ENCODE data around the gene TMEM150C.
"Not testable (repeated sequence)": the region's sequence is repeated elsewhere in the genome, so short reads cannot be mapped to it uniquely, and the experiment has no call there.

TMEM150C gene

DNA sequence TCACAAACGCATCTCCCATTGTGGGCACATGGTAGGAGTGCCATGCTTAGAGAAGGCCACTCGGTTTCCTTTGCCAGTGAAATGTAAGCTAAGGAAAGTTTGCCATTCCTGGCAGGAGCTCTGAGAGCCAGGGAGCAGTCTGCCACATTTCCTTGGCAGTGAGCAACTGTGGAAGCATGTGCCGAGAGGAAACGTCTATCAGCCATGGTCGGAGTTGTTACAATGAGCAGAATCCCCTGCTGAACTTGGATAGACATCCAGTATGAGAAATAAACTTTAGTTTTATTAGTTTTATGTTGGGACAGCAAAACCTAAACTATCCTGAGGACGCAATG, 80.3 kb downstream of the TMEM150C start:
- Histone ChIP-seq H3K27me3 (ENCODE audit: insufficient read depth, poor library complexity, severe bottlenecking) (no peaks in the 10 kb centered on the region), H3K27ac (replicated peaks) (no peak overlapping the region), H3K4me3 (replicated peaks; ENCODE audit: insufficient read depth, low read length) (no peak overlapping the region)
- TF ChIP-seq SPI1 (IDR thresholded peaks at IDR 0.05; ENCODE audit: borderline replicate concordance, low read depth) (no peak), POLR2AphosphoS5 (IDR thresholded peaks at IDR 0.05; ENCODE audit: low read depth) (no peak), GABPA (IDR thresholded peaks at IDR 0.05; ENCODE audit: low read depth) (no peak)
- TF ChIP-seq, protein P1, sequence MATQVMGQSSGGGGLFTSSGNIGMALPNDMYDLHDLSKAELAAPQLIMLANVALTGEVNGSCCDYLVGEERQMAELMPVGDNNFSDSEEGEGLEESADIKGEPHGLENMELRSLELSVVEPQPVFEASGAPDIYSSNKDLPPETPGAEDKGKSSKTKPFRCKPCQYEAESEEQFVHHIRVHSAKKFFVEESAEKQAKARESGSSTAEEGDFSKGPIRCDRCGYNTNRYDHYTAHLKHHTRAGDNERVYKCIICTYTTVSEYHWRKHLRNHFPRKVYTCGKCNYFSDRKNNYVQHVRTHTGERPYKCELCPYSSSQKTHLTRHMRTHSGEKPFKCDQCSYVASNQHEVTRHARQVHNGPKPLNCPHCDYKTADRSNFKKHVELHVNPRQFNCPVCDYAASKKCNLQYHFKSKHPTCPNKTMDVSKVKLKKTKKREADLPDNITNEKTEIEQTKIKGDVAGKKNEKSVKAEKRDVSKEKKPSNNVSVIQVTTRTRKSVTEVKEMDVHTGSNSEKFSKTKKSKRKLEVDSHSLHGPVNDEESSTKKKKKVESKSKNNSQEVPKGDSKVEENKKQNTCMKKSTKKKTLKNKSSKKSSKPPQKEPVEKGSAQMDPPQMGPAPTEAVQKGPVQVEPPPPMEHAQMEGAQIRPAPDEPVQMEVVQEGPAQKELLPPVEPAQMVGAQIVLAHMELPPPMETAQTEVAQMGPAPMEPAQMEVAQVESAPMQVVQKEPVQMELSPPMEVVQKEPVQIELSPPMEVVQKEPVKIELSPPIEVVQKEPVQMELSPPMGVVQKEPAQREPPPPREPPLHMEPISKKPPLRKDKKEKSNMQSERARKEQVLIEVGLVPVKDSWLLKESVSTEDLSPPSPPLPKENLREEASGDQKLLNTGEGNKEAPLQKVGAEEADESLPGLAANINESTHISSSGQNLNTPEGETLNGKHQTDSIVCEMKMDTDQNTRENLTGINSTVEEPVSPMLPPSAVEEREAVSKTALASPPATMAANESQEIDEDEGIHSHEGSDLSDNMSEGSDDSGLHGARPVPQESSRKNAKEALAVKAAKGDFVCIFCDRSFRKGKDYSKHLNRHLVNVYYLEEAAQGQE (IDR thresholded peaks at IDR 0.05; ENCODE audit: insufficient replicate concordance, low read depth): no peak
- TF ChIP-seq, protein P2, sequence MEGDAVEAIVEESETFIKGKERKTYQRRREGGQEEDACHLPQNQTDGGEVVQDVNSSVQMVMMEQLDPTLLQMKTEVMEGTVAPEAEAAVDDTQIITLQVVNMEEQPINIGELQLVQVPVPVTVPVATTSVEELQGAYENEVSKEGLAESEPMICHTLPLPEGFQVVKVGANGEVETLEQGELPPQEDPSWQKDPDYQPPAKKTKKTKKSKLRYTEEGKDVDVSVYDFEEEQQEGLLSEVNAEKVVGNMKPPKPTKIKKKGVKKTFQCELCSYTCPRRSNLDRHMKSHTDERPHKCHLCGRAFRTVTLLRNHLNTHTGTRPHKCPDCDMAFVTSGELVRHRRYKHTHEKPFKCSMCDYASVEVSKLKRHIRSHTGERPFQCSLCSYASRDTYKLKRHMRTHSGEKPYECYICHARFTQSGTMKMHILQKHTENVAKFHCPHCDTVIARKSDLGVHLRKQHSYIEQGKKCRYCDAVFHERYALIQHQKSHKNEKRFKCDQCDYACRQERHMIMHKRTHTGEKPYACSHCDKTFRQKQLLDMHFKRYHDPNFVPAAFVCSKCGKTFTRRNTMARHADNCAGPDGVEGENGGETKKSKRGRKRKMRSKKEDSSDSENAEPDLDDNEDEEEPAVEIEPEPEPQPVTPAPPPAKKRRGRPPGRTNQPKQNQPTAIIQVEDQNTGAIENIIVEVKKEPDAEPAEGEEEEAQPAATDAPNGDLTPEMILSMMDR (IDR thresholded peaks at IDR 0.05; ENCODE audit: insufficient read depth, low read length): no peak
- DNase-seq (ENCODE audit: low read depth in 1 of 2, low spot score in 1 of 2): no peak

DNA sequence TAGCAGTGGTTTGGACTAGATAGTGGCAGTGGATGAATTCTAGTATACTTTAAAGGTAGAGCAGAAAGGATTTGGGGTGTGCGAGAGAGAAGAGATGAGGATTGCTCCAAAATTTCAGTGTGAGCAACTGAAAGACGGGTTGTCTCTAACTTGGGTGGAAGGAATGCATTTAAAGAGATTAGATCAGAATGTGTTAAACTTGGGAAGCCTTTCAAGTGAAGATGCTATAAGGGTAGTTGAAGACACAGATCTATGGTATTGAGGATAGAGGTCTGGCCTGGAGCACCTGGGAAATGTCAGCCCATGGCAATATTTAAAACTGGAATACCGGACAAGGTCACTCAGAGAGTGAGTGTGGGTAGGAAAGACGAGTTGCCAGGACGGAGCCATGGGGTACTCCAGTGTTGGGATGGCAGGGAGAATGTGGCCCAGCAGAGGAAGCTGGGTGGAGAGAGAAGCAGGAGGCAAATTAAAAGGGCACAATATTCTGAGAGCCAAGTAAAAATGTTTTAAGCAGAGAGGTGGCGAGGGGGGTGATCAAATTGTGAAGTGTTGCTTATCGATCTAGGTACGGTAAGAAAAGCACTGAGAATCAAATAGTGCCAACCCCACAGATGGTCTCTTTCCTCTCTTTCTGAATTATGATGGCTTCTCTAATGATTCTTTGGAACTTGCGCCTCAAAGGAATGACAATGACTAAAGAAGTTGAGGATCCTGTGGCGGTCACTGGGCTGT, 80.8 kb downstream of the TMEM150C start:
- Histone ChIP-seq H3K27me3 (ENCODE audit: insufficient read depth, poor library complexity, severe bottlenecking) (no peaks in the 10 kb centered on the region), H3K27ac (replicated peaks) (no peak overlapping the region), H3K4me3 (replicated peaks; ENCODE audit: insufficient read depth, low read length) (no peak overlapping the region)
- TF ChIP-seq, protein P2 (IDR thresholded peaks at IDR 0.05; ENCODE audit: insufficient read depth, low read length): no peak
- no peak for TF ChIP-seq GABPA (IDR thresholded peaks at IDR 0.05; ENCODE audit: low read depth)
- TF ChIP-seq, protein P1 (IDR thresholded peaks at IDR 0.05; ENCODE audit: insufficient replicate concordance, low read depth): no peak
- no peak for DNase-seq (ENCODE audit: low read depth in 1 of 2, low spot score in 1 of 2)

DNA sequence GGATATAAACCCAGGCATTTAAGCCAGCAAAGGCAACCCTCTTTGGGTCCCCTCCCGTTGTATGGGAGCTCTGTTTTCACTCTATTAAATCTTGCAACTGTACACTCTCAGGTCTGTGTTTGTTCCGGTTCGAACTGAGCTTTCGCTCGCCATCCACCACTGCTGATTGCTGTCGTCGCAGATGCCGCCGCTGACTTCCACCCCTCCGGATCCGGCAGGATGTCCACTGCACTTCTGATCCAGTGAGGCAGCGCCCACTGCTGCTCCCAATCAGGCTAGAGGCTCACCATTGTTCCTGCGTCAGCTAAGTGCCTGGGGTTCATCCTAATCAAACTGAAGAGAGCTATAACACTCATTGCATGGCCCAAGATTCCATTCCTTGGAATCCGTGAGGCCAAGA, 82.2 kb downstream of the TMEM150C start:
- no peak for DNase-seq (ENCODE audit: low read depth in 1 of 2, low spot score in 1 of 2)
- Histone ChIP-seq H3K27ac (replicated peaks) (no peak overlapping the region), H3K27me3 (ENCODE audit: insufficient read depth, poor library complexity, severe bottlenecking) (no peaks in the 10 kb centered on the region), H3K4me3 (replicated peaks; ENCODE audit: insufficient read depth, low read length) (no peak overlapping the region)
- TF ChIP-seq, protein P1 (IDR thresholded peaks at IDR 0.05; ENCODE audit: insufficient replicate concordance, low read depth): no peak
- no peak for TF ChIP-seq SPI1 (IDR thresholded peaks at IDR 0.05; ENCODE audit: borderline replicate concordance, low read depth)
- no peak for TF ChIP-seq POLR2AphosphoS5 (IDR thresholded peaks at IDR 0.05; ENCODE audit: low read depth)

DNA sequence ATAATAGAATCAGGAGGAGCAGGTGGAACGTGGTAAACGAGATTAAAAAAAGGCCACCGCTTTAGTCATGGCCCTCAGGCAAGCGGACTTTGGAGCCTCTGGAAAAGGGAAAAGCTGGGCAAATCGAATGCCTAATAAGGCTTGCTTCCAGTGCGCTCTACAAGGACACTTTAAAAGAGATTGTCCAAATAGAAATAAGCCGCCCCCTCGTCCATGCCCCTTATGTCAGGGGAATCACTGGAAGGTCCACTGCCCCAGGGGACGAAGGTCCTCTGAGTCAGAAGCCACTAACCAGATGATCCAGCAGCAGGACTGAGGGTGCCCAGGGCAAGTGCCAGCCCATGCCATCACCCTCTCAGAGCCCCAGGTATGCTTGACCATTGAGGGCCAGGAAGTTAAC, 84.3 kb downstream of the TMEM150C start:
- H3K4me3 ChIP-seq (replicated peaks; ENCODE audit: insufficient read depth, low read length); H3K27me3 ChIP-seq (ENCODE audit: insufficient read depth, poor library complexity, severe bottlenecking); DNase-seq (ENCODE audit: low read depth in 1 of 2, low spot score in 1 of 2); H3K27ac ChIP-seq (replicated peaks): not testable (repeated sequence)

DNA sequence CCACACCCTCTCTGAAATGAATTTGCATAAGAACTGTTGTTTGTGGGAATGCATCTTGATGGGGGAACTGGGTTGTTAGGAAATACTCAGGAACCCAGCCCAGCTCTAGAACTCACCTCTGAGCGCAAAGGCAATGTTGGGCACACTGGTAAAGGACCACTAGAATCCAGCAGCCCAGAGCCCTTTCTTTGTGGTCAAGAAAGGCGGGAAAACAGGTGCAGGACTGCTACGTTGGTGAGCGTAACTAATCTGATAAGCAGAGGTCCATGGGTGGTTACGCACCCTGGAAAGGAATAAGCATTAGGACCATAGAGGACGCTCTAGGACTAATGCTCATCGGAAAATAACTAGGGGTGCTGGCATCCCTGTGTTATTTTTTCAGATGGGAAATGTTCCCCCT, 85.9 kb downstream of the TMEM150C start:
- not testable (repeated sequence) for DNase-seq (ENCODE audit: low read depth in 1 of 2, low spot score in 1 of 2); H3K27ac ChIP-seq (replicated peaks); H3K27me3 ChIP-seq (ENCODE audit: insufficient read depth, poor library complexity, severe bottlenecking); H3K4me3 ChIP-seq (replicated peaks; ENCODE audit: insufficient read depth, low read length)
